ENCODE data around the gene ANKLE2. TPM values are rescaled to one million over a fixed set of nuclear protein-coding genes. Genes with fewer than 3 reads are reported as not detected.
"Not testable (repeated sequence)": the region's sequence is repeated elsewhere in the genome, so short reads cannot be mapped to it uniquely, and the experiment has no call there.

The ANKLE2 gene
- total and polyA plus RNA-seq, 8 donors: 20.0 to 39.6 (median 23.6) TPM

DNA sequence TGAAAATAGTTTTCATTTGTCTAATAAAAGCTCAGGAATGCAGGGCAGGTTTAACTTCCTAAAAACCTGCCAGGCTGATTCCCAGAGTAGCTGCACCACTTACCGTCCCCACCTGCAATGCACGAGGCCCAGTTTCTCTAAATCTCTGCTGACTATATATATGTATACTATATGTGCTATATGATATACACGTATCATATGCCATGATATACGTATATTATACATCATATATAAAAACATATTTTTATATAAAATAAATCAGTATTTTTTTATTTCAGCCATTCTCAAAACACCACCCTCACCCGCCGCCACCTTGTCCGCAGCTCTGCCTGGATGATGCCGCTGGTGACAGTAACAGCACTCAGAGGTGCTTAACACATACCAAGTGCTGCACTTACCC, 2.3 kb downstream of the ANKLE2 start:
- H3K27ac ChIP-seq: no peak overlapping the region
- peaks cover 0 to 10% (median 0%) of the 10 kb centered on the region in 3 donors for H3K36me3 ChIP-seq
- WGBS, 2 donors: 96 to 98% methylated on average over 8 of the region's 8 CpGs
- no peak for DNase-seq
- no peaks in the 10 kb centered on the region for H3K9me3 ChIP-seq
- H3K27me3 ChIP-seq: no peaks in the 10 kb centered on the region
- H3K4me1 ChIP-seq: peaks cover 0 to 12% (median 0%) of the 10 kb centered on the region in 3 donors
- intact Hi-C loops (cut with DNase I): no loop called here
- no peak overlapping the region for H3K4me3 ChIP-seq
- TF ChIP-seq, protein P1, sequence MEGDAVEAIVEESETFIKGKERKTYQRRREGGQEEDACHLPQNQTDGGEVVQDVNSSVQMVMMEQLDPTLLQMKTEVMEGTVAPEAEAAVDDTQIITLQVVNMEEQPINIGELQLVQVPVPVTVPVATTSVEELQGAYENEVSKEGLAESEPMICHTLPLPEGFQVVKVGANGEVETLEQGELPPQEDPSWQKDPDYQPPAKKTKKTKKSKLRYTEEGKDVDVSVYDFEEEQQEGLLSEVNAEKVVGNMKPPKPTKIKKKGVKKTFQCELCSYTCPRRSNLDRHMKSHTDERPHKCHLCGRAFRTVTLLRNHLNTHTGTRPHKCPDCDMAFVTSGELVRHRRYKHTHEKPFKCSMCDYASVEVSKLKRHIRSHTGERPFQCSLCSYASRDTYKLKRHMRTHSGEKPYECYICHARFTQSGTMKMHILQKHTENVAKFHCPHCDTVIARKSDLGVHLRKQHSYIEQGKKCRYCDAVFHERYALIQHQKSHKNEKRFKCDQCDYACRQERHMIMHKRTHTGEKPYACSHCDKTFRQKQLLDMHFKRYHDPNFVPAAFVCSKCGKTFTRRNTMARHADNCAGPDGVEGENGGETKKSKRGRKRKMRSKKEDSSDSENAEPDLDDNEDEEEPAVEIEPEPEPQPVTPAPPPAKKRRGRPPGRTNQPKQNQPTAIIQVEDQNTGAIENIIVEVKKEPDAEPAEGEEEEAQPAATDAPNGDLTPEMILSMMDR (IDR thresholded peaks at IDR 0.05): no peak
- ATAC-seq: no peak
- FAIRE-seq: no peak

DNA sequence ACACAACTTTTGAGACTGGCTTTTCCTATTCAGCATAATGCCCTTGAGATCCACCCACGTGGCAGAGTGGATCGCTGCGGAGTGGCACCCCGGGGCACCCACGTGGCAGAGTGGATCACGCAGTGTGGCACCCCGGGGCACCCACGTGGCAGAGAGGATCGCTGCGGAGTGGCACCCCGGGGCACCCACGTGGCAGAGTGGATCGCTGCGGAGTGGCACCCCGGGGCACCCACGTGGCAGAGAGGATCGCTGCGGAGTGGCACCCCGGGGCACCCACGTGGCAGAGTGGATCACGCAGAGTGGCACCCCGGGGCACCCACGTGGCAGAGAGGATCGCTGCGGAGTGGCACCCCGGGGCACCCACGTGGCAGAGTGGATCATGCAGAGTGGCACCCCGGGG, 2.8 kb downstream of the ANKLE2 start:
- H3K27me3 ChIP-seq; H3K9me3 ChIP-seq; intact Hi-C loops (cut with DNase I); H3K4me3 ChIP-seq; FAIRE-seq; ATAC-seq; H3K27ac ChIP-seq: not testable (repeated sequence)
- peak in 1 of 6 donors; percentile 71 for DNase-seq
- whole genome bisulfite sequencing, 2 donors: 87% methylated on average over 28 of the region's 28 CpGs
- Histone ChIP-seq H3K36me3 (peaks cover 0 to 15% (median 0%) of the 10 kb centered on the region in 3 donors), H3K4me1 (peaks cover 0 to 12% (median 0%) of the 10 kb centered on the region in 3 donors)

DNA sequence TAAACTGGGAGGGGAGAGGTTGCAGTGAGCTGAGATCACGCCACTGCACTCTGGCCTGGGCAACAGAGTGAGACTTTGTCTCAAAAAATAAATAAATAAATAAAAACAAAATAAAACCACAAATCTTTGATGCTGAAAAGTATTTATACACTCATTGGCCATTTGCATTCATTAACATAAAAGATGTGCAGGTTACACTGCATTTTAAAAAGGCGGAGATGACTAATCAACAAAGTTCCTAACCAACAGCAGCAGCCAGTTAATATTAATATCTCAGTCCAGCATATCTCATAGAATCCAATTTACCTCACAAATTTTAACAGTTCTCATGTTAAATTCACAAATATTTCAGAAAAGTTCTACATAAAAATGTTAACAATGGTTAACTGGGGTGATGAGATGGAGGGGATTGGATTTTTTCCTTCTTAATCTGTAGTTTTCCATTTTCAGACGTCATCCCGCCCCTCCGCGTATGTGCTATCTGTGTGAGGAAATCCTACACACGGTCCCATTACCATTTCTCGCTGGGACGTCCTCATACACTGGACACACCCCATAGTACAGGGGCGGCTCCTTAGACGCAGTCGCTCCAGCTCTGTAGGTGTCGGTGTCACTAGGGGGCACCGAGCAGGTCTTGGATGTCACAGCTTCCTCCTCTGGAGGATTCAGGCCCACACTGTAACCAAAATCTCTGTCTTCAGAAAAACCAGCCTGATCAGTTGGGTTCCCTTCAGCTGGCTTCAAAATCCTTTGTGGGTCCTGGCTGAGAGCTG, 7.3 kb downstream of the ANKLE2 start:
- WGBS, 2 donors: 90 to 93% methylated on average over 14 of the region's 14 CpGs
- Histone ChIP-seq H3K36me3 (peaks cover 0 to 32% (median 12%) of the 10 kb centered on the region in 3 donors), H3K4me3 (no peak overlapping the region), H3K4me1 (no peaks in the 10 kb centered on the region), H3K27ac (no peak overlapping the region), H3K27me3 (no peaks in the 10 kb centered on the region), H3K9me3 (no peaks in the 10 kb centered on the region)
- ATAC-seq (peak in 1 of 4 donors; percentile 17), FAIRE-seq (no peak), DNase-seq (peak in 1 of 6 donors; percentile 14)
- intact Hi-C loops (cut with DNase I): no loop called here
- TF ChIP-seq, protein P1 (IDR thresholded peaks at IDR 0.05): no peak

DNA sequence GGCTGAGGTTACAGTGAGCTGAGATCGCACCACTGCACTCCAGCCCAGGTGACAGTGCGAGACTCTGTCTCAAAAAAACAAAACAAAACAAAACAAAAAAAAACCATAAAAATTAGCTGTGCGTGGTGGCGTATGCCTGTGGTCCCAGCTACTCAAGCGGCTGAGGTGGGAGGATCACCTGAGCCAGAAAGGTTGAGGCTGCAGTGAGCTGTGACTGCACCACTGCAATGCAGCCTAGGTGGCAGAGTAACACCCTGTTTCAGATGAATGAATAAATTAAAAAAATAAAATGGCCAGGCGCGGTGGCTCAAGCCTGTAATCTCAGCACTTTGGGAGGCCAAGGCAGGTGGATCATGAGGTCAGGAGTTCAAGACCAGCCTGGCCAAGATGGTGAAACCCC, 8.0 kb downstream of the ANKLE2 start:
- ATAC-seq; H3K27ac ChIP-seq; H3K9me3 ChIP-seq; H3K4me1 ChIP-seq; intact Hi-C loops (cut with DNase I); FAIRE-seq; H3K27me3 ChIP-seq; H3K4me3 ChIP-seq: not testable (repeated sequence)
- WGBS, 2 donors: 93 to 97% methylated on average over 7 of the region's 7 CpGs
- DNase-seq: peak in 1 of 6 donors; percentile 5
- H3K36me3 ChIP-seq: peaks cover 0 to 38% (median 18%) of the 10 kb centered on the region in 3 donors

DNA sequence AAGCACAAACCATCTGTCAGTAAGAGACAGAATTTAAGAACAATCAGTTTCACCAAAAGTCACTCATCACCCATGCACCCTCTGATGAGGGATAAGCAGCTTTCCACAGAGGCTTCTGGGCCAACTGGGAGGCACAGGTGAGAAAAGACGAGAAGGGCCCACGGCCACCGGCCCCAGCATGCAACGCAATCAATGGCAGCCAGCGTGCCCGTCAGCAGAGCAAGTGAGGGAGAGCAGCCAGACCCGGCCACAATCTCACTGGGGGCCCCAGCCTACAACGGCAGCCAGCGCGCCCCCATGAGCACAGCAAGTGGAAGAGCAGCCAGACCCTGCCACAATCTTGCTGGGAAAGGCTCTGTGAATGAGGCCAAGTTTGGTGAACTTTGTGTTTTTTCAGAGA, 13.3 kb downstream of the ANKLE2 start:
- no peaks in the 10 kb centered on the region for H3K27me3 ChIP-seq
- FAIRE-seq (no peak), ATAC-seq (no peak), DNase-seq (peak in 1 of 6 donors; percentile 39)
- H3K9me3 ChIP-seq: no peaks in the 10 kb centered on the region
- TF ChIP-seq, protein P1 (IDR thresholded peaks at IDR 0.05): no peak
- H3K27ac ChIP-seq: no peak overlapping the region
- 87 to 90% methylated on average over 10 of the region's 10 CpGs for WGBS, 2 donors
- no peaks in the 10 kb centered on the region for H3K4me1 ChIP-seq
- H3K4me3 ChIP-seq: no peak overlapping the region
- H3K36me3 ChIP-seq: peaks cover 0 to 53% (median 47%) of the 10 kb centered on the region in 3 donors
- intact Hi-C loops (cut with DNase I): loop anchor here in 1 of 3 donors (5.0 kb wide), 1 partner anchor 671 kb away; no protein-coding TSS in a partner anchor

DNA sequence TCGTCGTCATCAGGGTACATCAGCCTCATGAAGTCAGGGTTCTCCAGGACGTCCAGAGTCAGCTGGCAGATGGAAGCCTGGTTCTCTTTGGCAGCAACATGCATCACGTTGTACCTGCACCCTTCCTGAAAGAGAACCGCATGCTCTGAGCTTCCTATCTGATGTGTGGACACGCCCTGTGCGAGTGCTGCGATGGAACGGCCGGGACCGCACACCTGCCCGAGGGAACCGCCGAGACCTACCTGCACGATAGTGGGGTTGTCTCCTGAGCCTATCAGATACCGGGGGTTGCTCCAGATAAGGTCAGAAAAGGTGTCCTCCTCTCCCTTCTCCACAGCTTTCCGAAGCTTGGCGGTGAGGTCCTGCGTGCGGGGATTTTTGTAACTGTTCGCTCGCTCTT, 13.7 kb downstream of the ANKLE2 start:
- H3K36me3 ChIP-seq: peaks cover under 1 to 57% (median 44%) of the 10 kb centered on the region in 3 donors
- H3K4me1 ChIP-seq: no peaks in the 10 kb centered on the region
- no peak overlapping the region for H3K27ac ChIP-seq
- no peaks in the 10 kb centered on the region for H3K27me3 ChIP-seq
- 92% methylated on average over 22 of the region's 22 CpGs for WGBS, 2 donors
- FAIRE-seq: no peak
- H3K4me3 ChIP-seq: no peak overlapping the region
- DNase-seq: peak in 1 of 6 donors; percentile 43
- no peak for ATAC-seq
- intact Hi-C loops (cut with DNase I): loop anchor here in 1 of 3 donors (5.0 kb wide), 1 partner anchor 671 kb away; no protein-coding TSS in a partner anchor
- no peaks in the 10 kb centered on the region for H3K9me3 ChIP-seq
- TF ChIP-seq, protein P1 (IDR thresholded peaks at IDR 0.05): no peak

Measured in pancreas (tissue), 10 donors.